ENCODE results near the gene CERCAM.

Gene CERCAM

DNA sequence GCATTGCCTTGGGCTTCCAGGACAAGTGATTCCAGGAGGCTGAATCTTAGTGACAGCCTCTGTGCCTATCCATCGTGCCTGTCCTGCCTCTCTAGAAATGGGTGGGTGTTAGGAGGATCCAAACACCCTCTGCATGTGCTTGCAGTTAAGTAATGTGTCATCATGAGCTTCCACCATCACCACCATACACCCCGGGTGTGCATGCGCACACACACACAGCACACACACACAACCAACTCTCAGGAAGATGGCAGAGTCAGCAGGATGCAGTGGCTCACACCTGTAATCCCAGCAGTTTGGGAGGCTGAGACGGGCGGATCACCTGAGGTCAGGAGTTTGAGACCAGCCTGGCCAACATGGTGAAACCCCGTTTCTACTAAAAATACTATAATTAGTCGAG lies 22.8 kb upstream of the CERCAM start:
- Histone ChIP-seq H3K4me3 (ENCODE audit: low read length, poor library complexity, severe bottlenecking) (no peak overlapping the region), H3K79me2 (ENCODE audit: insufficient read depth, low read length) (no peaks in the 10 kb centered on the region), H3K4me2 (ENCODE audit: low read depth, low read length, poor library complexity, severe bottlenecking) (no peak overlapping the region), H3K27me3 (ENCODE audit: insufficient read depth, low read length, poor library complexity, severe bottlenecking) (no peaks in the 10 kb centered on the region), H4K20me1 (ENCODE audit: insufficient read depth, low read length, poor library complexity, severe bottlenecking) (no peaks in the 10 kb centered on the region), H3K4me1 (ENCODE audit: insufficient read depth, low read length, poor library complexity, severe bottlenecking) (no peaks in the 10 kb centered on the region), H3K9ac (ENCODE audit: low read depth, low read length, poor library complexity, severe bottlenecking) (no peak overlapping the region), H3K9me2 (replicated peaks; ENCODE audit: low read depth, low read length) (no peaks in the 10 kb centered on the region), H2AFZ (ENCODE audit: low read length) (no peak overlapping the region), H3F3A (ENCODE audit: low read depth) (no peaks in the 10 kb centered on the region), H3K36me3 (ENCODE audit: insufficient read depth, low read length) (no peaks in the 10 kb centered on the region), H3K9me3 (ENCODE audit: insufficient read depth, low read depth, low read length) (no peaks in the 10 kb centered on the region)
- TF ChIP-seq, protein P1, sequence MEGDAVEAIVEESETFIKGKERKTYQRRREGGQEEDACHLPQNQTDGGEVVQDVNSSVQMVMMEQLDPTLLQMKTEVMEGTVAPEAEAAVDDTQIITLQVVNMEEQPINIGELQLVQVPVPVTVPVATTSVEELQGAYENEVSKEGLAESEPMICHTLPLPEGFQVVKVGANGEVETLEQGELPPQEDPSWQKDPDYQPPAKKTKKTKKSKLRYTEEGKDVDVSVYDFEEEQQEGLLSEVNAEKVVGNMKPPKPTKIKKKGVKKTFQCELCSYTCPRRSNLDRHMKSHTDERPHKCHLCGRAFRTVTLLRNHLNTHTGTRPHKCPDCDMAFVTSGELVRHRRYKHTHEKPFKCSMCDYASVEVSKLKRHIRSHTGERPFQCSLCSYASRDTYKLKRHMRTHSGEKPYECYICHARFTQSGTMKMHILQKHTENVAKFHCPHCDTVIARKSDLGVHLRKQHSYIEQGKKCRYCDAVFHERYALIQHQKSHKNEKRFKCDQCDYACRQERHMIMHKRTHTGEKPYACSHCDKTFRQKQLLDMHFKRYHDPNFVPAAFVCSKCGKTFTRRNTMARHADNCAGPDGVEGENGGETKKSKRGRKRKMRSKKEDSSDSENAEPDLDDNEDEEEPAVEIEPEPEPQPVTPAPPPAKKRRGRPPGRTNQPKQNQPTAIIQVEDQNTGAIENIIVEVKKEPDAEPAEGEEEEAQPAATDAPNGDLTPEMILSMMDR (conservative IDR thresholded peaks at IDR 0.05; ENCODE audit: low read length): no peak
- TF ChIP-seq EZH2phosphoT487 (IDR thresholded peaks at IDR 0.05; ENCODE audit: borderline replicate concordance): no peak

DNA sequence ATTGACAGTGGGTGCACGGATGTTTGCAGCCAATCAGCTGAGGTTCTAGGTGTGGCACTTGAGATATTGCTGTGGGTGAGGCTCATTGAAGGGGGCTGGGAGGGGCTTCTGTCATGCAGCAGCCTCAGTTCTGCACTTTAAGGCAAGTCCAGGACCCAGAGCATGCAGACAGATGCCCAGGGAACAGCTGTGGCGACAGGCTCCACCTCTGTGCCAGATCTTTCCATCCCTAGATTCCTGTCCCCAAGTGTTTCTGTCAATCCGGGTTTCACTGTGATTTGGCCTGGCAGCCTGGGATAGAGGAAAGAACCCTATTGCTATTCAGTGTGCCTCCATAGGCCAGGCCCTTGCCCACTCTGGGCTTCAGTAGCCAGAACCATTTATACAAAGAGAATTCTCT lies 20.8 kb upstream of the CERCAM start:
- Histone ChIP-seq H3K9ac (ENCODE audit: low read depth, low read length, poor library complexity, severe bottlenecking) (no peak overlapping the region), H3K4me2 (ENCODE audit: low read depth, low read length, poor library complexity, severe bottlenecking) (no peak overlapping the region), H3K79me2 (ENCODE audit: insufficient read depth, low read length) (no peaks in the 10 kb centered on the region), H3K4me3 (ENCODE audit: low read length, poor library complexity, severe bottlenecking) (no peak overlapping the region), H3K27me3 (ENCODE audit: insufficient read depth, low read length, poor library complexity, severe bottlenecking) (no peaks in the 10 kb centered on the region), H3K4me1 (ENCODE audit: insufficient read depth, low read length, poor library complexity, severe bottlenecking) (no peaks in the 10 kb centered on the region), H4K20me1 (ENCODE audit: insufficient read depth, low read length, poor library complexity, severe bottlenecking) (no peaks in the 10 kb centered on the region), H3K9me3 (ENCODE audit: insufficient read depth, low read depth, low read length) (no peaks in the 10 kb centered on the region), H3K36me3 (ENCODE audit: insufficient read depth, low read length) (no peaks in the 10 kb centered on the region), H3K9me2 (replicated peaks; ENCODE audit: low read depth, low read length) (no peaks in the 10 kb centered on the region), H2AFZ (ENCODE audit: low read length) (no peak overlapping the region), H3F3A (ENCODE audit: low read depth) (no peaks in the 10 kb centered on the region)
- TF ChIP-seq EZH2phosphoT487 (IDR thresholded peaks at IDR 0.05; ENCODE audit: borderline replicate concordance): no peak
- TF ChIP-seq, protein P1 (conservative IDR thresholded peaks at IDR 0.05; ENCODE audit: low read length): no peak

- TF ChIP-seq, protein P1 (conservative IDR thresholded peaks at IDR 0.05; ENCODE audit: low read length): no peak
- no peak for TF ChIP-seq EZH2phosphoT487 (IDR thresholded peaks at IDR 0.05; ENCODE audit: borderline replicate concordance)
- H3K9me2 ChIP-seq (replicated peaks; ENCODE audit: low read depth, low read length): no peaks in the 10 kb centered on the region
- H2AFZ ChIP-seq (ENCODE audit: low read length): no peak overlapping the region
- no peak overlapping the region for H3K9ac ChIP-seq (ENCODE audit: low read depth, low read length, poor library complexity, severe bottlenecking)
- no peaks in the 10 kb centered on the region for H3K79me2 ChIP-seq (ENCODE audit: insufficient read depth, low read length)
- H3K27me3 ChIP-seq (ENCODE audit: insufficient read depth, low read length, poor library complexity, severe bottlenecking): no peaks in the 10 kb centered on the region
- H3K4me3 ChIP-seq (ENCODE audit: low read length, poor library complexity, severe bottlenecking): no peak overlapping the region
- no peaks in the 10 kb centered on the region for H3F3A ChIP-seq (ENCODE audit: low read depth)
- no peaks in the 10 kb centered on the region for H4K20me1 ChIP-seq (ENCODE audit: insufficient read depth, low read length, poor library complexity, severe bottlenecking)
- no peaks in the 10 kb centered on the region for H3K4me1 ChIP-seq (ENCODE audit: insufficient read depth, low read length, poor library complexity, severe bottlenecking)
- H3K36me3 ChIP-seq (ENCODE audit: insufficient read depth, low read length): no peaks in the 10 kb centered on the region
- no peaks in the 10 kb centered on the region for H3K9me3 ChIP-seq (ENCODE audit: insufficient read depth, low read depth, low read length)
- H3K4me2 ChIP-seq (ENCODE audit: low read depth, low read length, poor library complexity, severe bottlenecking): no peak overlapping the region
Observed at GRCh38 chr9:128404560-128404959, 16.1 kb upstream of the CERCAM start.
